ENCODE data around the gene TNIP1.

Gene TNIP1

DNA sequence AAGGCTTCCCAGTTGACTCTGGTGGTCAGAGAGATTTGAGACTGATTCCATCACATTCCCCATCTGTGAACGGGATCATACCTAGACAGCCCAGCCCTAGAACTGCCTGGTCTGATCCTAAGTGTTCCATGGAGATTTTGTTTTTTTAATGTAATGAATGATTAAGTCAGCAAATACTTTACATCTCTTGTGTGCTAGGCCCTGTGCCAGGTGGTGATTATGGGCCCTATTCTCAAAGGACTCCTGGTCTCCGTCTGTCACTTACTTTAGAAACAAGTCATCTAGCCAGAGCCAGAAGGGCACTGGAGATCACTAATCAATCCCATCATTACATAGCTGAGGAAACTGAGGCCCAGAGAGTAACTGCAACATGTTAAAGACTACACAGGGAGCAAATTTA is 61.5 kb downstream of the TNIP1 start:
- DNase-seq, result no peak

DNA sequence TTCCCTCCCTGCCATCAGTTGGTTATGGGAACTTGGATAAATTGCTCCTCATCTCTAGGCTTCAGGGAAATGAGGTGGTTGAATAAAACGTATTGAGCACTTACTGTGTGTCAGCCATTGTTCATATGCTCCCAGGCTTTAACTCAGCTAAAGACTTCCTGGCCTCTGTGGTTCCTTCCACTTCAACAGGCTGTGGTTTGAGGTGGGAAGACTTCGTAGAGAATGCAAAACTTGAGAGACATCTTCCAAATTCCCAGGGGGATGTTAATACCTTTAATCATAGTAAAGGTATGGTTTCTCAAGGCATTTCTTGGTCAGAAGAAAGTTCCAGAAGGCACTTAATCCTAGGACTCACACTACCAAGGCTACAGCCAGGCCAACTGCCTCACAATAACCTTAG is 62.0 kb downstream of the TNIP1 start:
- DNase-seq, result no peak

GRCh38 chr5:151017897-151018296 is 62.9 kb downstream of the TNIP1 start:
- no peak for DNase-seq

DNA sequence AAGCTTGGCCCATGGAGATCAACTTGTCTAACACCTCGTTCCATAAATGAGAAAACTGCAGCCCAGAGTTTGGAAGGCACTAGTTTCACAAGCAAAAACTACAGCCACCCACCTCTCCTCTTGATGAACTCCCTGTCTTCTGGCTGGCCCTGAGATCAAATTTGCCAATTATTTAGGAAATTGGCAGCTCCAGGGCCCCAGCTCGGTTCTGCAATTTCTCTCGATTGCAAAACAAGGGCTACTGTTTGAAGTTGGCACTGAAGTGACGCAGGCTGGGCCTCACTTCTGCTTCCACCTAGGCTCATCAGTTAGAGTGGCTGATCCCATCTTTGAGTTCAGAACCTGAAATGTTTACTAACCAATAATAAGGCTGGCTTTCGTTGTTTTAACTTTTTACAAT is 64.1 kb downstream of the TNIP1 start:
- DNase-seq, result no peak

- no peak for DNase-seq
Measured at GRCh38 chr5:151015974-151016587, 64.8 kb downstream of the TNIP1 start.

GRCh38 chr5:151014680-151015343 is 66.0 kb downstream of the TNIP1 start:
- no peak for DNase-seq

- no peak for DNase-seq
Measured at GRCh38 chr5:151012862-151013261, 68.0 kb downstream of the TNIP1 start.

DNA sequence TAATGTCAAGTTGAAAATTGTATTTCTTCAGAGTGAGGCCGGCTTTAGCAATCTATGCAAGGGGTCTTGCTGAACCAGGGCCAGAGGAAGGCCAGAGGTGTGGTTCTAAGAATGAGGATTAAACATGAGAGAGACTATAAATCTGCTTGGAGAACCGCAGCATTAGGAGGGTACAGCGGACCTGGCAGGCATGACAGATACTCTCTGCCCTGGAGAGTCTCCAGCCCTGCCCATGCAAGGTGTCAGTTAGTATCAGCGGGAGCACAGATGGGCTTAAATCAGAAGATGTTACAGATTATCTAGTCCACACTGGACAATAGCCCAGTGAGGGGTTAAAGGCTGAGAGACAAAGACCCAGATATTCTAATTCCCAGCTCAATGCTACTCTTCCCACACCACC is 71.9 kb downstream of the TNIP1 start:
- DNase-seq, result no peak

DNA sequence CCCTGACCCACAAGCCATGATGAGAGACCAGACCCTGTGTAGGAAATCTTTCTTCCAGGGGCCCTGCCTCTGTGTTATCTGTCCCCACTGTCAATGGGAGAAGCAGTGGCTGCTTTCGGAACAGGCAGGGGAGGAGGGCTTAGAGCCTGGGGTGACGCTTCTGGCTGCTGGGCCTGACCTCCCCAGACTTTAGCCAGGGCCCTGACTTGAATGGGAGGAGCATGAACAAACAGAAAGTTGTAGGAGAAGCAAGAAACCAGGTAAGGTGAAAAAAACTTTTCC is 72.7 kb downstream of the TNIP1 start:
- DNase-seq, result no peak

GRCh38 chr5:151007430-151008209 is 73.2 kb downstream of the TNIP1 start:
- DNase-seq, result no peak

GRCh38 chr5:151006704-151007334 is 74.0 kb downstream of the TNIP1 start:
- no peak for DNase-seq

DNA sequence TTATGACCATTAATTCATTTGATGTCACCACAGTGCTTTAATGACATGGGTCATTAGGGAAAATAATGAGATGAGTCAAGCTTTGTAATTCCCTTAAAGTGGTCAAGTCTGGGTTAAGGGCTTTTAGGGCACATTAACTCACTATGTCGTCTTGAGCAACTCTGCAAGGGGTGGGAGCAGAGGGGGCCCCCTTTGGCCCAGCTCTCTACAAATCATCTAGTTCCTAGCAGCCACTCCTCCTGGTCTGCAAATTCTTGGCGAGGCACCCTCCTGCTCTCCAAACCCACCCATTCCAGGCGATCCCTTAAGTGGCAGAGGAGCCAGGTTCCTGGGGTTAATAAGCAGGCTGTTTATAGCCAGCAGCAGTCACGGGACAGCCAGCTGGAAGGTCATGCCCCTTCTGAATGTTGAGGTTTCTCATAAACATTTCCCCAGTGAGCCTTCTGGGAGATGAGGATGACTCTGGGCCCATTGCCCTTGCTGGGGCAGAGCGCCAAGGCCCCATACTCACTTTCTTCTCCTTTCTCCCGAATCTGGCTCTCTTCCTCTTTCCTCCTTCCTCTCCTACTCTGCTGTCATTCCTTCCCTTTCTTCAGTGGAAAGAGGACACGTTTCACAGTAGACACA is 74.8 kb downstream of the TNIP1 start:
- no peak for DNase-seq

DNA sequence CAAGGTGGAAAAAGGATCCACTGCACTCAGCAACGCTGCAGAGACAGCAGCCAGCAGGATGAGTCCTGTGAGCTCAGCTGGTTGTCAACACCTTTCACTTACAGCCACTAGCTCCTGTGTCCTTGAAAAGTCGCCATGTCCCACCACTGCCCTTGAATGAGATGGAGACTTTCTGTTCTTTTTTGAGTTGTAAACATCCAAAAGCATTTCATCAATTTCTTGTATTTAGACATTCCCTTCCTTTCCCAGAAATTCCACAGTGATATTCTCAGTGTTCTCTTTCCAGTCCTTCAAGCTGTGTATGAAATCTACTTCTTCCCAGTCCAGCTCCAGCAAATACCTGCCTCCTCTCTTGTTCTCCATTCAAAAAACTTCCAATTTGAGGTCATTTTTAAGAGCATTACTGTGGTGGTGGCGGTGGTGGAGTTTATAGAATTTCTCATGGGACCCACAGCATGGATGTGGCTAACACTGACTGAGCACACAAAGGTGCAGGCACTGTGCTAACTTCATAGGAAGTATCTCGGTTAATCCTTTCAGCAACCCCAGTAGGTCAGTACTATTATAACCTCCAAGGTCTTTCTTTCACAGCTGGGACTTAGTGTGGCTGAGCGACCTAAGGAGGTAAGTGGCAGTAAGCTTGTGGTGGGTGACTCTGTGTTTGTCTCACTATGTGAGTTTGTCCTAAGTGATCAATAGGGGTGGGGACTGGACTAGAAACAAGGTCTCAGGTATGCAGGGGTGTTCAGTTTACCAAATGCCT is 75.5 kb downstream of the TNIP1 start:
- no peak for DNase-seq

DNA sequence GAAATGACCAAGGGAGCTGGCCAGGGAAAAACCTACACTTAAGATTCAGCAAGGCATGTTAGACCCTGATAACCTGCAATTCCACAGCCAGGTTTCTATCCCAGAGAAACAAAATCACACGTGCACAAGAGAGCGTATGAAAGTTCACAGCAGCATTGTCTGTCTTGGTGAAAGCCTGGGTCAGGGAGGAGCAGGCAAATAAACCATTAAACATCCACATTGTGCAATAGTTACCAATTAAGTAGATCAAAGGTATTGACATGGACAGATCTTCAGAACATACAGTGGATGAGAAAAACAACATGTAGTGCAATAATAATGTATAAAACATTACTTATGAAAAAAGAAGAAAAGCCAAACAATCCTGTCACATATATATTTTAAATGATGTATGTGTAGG is 76.3 kb downstream of the TNIP1 start:
- no peak for DNase-seq

GRCh38 chr5:151003503-151003860 is 77.4 kb downstream of the TNIP1 start:
- DNase-seq, result no peak

DNA sequence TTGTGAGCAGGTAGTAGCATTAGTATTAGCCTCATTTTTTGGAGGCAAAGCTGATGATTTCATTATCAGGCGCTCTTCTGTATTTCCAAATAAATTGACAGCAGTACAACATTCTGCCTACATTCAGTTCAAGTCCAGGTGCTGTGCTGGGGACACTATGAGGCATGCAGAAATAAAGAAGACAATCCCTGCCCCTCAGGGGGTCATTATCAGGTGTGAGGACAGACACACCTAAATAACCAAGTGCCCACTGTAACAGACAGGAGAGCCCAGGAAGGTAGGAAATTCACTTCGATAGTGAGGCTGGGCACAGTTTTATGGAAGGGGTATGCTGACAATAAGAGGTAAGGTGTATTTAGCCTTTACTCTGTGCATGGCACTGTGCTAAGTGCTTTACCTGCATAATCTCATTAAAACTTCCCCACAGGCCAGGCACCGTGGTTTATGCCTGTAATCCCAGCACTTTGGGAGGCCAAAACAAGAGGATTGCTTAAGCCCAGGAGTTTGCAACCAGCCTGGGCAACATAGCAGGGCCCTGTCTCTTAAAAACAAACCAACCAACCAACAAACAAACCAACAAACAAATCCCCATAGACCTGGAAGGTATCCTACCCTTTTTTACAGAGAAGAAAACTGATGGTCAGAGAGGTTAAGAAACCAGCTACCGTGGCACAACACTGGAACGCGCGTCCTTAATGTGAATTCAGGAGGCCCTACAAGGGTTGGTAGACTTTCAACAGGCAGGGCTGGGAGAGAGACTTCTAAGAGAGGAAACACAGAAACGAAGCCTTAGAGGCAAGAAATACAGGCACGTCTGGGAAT is 77.9 kb downstream of the TNIP1 start:
- no peak for DNase-seq

GRCh38 chr5:151002250-151002649 is 78.6 kb downstream of the TNIP1 start:
- peak in 1 of 2 experiments; percentile 23 for DNase-seq

DNA sequence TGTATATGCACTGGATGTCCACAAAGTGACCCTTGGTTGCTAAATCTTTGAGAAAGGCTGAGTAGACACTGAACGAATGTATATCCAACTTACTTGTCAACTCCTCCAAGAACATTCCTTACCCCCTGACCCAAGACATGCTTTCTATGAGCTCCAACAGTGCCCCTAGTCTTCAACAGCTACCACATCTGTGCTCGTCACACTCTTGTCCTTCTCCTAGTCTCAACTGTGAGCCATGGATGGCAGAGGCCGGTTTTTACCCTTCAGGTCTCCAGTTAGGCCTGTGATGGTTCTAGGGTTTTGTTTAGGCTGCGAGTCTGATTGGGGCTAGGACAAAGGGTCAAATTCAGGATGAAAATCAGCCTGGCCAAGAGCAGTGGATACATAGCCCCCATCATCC is 79.4 kb downstream of the TNIP1 start:
- no peak for DNase-seq

- peak in 1 of 2 experiments; percentile 43 for DNase-seq
Measured at GRCh38 chr5:150999704-151000442, 81.0 kb downstream of the TNIP1 start.

DNA sequence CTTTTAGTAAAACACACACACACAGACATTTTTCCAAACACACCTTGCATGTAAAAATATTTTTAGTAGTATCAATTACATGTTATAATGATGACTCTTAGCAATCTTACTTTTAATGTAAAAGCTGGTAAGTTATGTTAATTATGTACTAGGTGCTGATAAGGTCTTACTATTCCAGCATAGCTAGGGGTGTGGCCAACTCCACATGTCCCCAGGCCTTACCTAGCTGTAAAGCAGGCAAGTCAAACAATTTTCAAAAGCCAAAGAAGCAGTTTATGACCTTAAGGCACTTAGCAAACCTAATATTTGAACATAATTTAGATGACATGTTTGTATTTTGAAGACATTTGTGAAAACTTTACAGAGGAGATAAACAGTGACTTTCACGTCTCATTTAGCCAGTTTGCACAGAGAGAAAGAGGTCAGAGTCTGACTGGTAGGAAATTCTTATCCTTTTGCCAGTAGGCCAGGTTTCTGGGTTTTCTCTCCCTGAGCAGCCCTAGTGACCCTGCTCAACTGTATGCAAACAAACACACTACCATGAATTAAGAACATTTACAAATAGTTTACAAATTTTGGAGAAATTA is 86.9 kb downstream of the TNIP1 start:
- no peak for DNase-seq

DNA sequence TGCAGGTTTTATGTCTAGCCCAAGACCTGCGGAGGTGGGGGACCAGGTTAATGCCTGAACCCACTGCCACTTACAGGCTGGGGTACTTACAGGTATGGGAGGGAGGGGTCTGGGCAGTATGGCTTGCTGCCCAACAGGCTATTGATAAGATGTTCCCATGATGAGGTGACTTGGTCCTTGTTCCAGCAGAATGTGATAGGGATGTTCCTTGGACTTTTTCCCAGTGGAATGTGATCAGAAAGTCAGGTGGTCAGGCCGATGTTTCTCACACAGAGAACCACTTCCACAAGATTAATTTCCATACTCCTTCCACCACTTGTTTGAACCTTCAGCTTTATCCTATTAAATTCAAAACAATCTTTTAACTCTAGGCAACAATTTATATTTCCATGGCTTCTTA is 87.4 kb downstream of the TNIP1 start:
- no peak for DNase-seq

Measured in NCI-H2081 (cell line).